Neural cell (in vitro differentiated cells): ENCODE measurements around the gene KIF21B. TPM values are rescaled to one million over a fixed set of nuclear protein-coding genes. Genes with fewer than 3 reads are reported as not detected.
A peak's percentile ranks its signal among the peaks of the same experiment; 100 is the strongest.

Experiments used
- H2AFZ ChIP-seq: fragments of 200-600, 300-800 bp; sonication (generic), shearing (Covaris generic); 2 replicates; pipeline ENCODE4 v1.6.0; 2014; ENCODE audit warnings: low read depth, mild to moderate bottlenecking, antibody characterized with exemption, low read length, moderate library complexity
- H3F3A ChIP-seq: fragments of 200-600 bp; shearing (Covaris generic); 2 replicates; pipeline ENCODE4 v1.6.1; 2016; ENCODE audit warnings: mild to moderate bottlenecking, moderate library complexity, mixed read lengths, antibody characterized with exemption, low read length; ENCODE audit not compliant: insufficient read depth, poor library complexity, severe bottlenecking
- H3K27ac ChIP-seq: fragments of 200-600, 300-800 bp; sonication (generic), shearing (Covaris generic); 2 replicates; pipeline ENCODE4 v1.5.1; 2014; ENCODE audit warnings: mild to moderate bottlenecking, low read length, moderate library complexity
- H3K27me3 ChIP-seq: fragments of 300-800, 200-600 bp; sonication (generic), shearing (Covaris generic); 2 replicates; pipeline ENCODE4 v1.6.0; 2014; ENCODE audit warnings: mild to moderate bottlenecking, low read depth, low read length, moderate library complexity; ENCODE audit not compliant: insufficient read depth
- H3K36me3 ChIP-seq: fragments of 300-800, 200-600 bp; sonication (generic), shearing (Covaris generic); 2 replicates; pipeline ENCODE4 v1.5.1; 2014; ENCODE audit warnings: mild to moderate bottlenecking, antibody characterized with exemption, low read length, moderate library complexity; ENCODE audit not compliant: insufficient read depth
- H3K4me2 ChIP-seq: fragments of 300-800, 200-600 bp; sonication (generic), shearing (Covaris generic); 2 replicates; pipeline ENCODE4 v1.6.0; 2014; ENCODE audit warnings: mild to moderate bottlenecking, low read length
- H3K4me3 ChIP-seq: fragments of 300-800, 200-600 bp; sonication (generic), shearing (Covaris generic); 2 replicates; pipeline ENCODE4 v1.5.1; 2014; ENCODE audit warnings: mild to moderate bottlenecking, low read length, moderate library complexity
- H3K79me2 ChIP-seq: fragments of 200-600 bp; shearing (Covaris generic); replicated peaks from 2 replicates; pipeline ENCODE4 v1.6.0; 2014; ENCODE audit warnings: mild to moderate bottlenecking, low read length, moderate library complexity; ENCODE audit not compliant: insufficient read depth
- H3K9ac ChIP-seq: fragments of 300-800, 200-600 bp; sonication (generic), shearing (Covaris generic); 2 replicates; pipeline ENCODE4 v1.6.1; 2016; ENCODE audit warnings: mild to moderate bottlenecking, low read length, mixed read lengths
- H3K9me2 ChIP-seq: fragments of 200-600 bp; shearing (Covaris generic); 2 replicates; pipeline ENCODE4 v1.6.1; 2016; ENCODE audit warnings: mild to moderate bottlenecking, low read length, mixed read lengths; ENCODE audit not compliant: insufficient read depth
- H3K9me3 ChIP-seq: fragments of 200-600, 300-800 bp; sonication (generic), shearing (Covaris generic); 2 replicates; pipeline ENCODE4 v1.6.1; 2016; ENCODE audit warnings: mild to moderate bottlenecking, mixed run types, low read length, moderate library complexity, mixed read lengths
- H4K20me1 ChIP-seq: fragments of 200-600 bp; shearing (Covaris generic); 2 replicates; pipeline ENCODE4 v1.6.1; 2016; ENCODE audit warnings: mild to moderate bottlenecking, mixed run types; ENCODE audit not compliant: insufficient read depth
- CTCF ChIP-seq: fragments of 450-650 bp; IDR thresholded peaks from 2 replicates; pipeline ENCODE4 v1.5.1; 2014; ENCODE audit warnings: antibody characterized with exemption, mild to moderate bottlenecking, moderate library complexity; ENCODE audit not compliant: poor library complexity, severe bottlenecking
- EP300 ChIP-seq: fragments of 450-650 bp; conservative IDR thresholded peaks from 2 replicates; pipeline ENCODE4 v1.6.1; 2014; ENCODE audit warnings: antibody characterized with exemption, mild to moderate bottlenecking, moderate library complexity; ENCODE audit not compliant: poor library complexity, severe bottlenecking
- EZH2 ChIP-seq: fragments of 200-600, 300-800 bp; shearing (Covaris generic), sonication (generic); IDR thresholded peaks from 2 replicates; pipeline ENCODE4 v1.6.1; 2014; ENCODE audit warnings: antibody characterized with exemption, low read length, borderline replicate concordance, mild to moderate bottlenecking; ENCODE audit not compliant: insufficient read depth, poor library complexity, severe bottlenecking
- MXI1 ChIP-seq: fragments of 450-650 bp; conservative IDR thresholded peaks from 2 replicates; pipeline ENCODE4 v1.6.1; 2014; ENCODE audit warnings: antibody characterized with exemption, mild to moderate bottlenecking; ENCODE audit not compliant: poor library complexity, severe bottlenecking
- POLR2AphosphoS5 ChIP-seq: IDR thresholded peaks from 2 replicates; pipeline ENCODE4 v1.6.1; 2012
- RAD21 ChIP-seq: fragments of 450-650 bp; conservative IDR thresholded peaks from 2 replicates; pipeline ENCODE4 v1.6.1; 2014; ENCODE audit warnings: antibody characterized with exemption, mild to moderate bottlenecking, moderate library complexity
- REST ChIP-seq: IDR thresholded peaks from 2 replicates; pipeline ENCODE4 v1.6.1; 2012; ENCODE audit warnings: borderline replicate concordance
- SMC3 ChIP-seq: fragments of 450-650 bp; conservative IDR thresholded peaks from 2 replicates; pipeline ENCODE4 v1.6.1; 2014; ENCODE audit warnings: antibody characterized with exemption, mild to moderate bottlenecking, moderate library complexity; ENCODE audit not compliant: poor library complexity
- TAF1 ChIP-seq: IDR thresholded peaks from 2 replicates; pipeline ENCODE4 v1.6.1; 2012; ENCODE audit warnings: low read depth
- polyA minus RNA-seq: library from RNA; depleted of rRNA, polyadenylated mRNA; stranded (reverse); fragments of >200 nt; gene quantifications from 2 replicates; pipeline ENCODE4 v1.2.3, GENCODE V29; 2014
- polyA plus RNA-seq: library from polyadenylated mRNA; depleted of rRNA; stranded (reverse); fragments of >200 nt; gene quantifications from 2 replicates; pipeline ENCODE4 v1.2.3, GENCODE V29; 2014

The KIF21B gene
- polyA plus RNA-seq (53.7 and 73.7 TPM in 2 replicates), polyA minus RNA-seq (268 and 273 TPM in 2 replicates)

- no peaks in the 10 kb centered on the region for H3K9me2 ChIP-seq
- H3K27ac ChIP-seq: peak within 1 kb of the TSS; percentile 95
- peaks cover 53% of the 10 kb centered on the region for H3K79me2 ChIP-seq
- H3K9ac ChIP-seq: peak within 1 kb of the TSS; percentile 98
- no peaks in the 10 kb centered on the region for H3K27me3 ChIP-seq
- H3F3A ChIP-seq: no peaks in the 10 kb centered on the region
- H3K4me3 ChIP-seq: peak within 1 kb of the TSS; percentile 97
- no peaks in the 10 kb centered on the region for H3K9me3 ChIP-seq
- H3K36me3 ChIP-seq: no peaks in the 10 kb centered on the region
- no peak within 1 kb of the TSS for H2AFZ ChIP-seq
- TF ChIP-seq TAF1: no peak
- TF ChIP-seq EP300: no peak
- no peak for TF ChIP-seq RAD21
- no peak for TF ChIP-seq EZH2
- TF ChIP-seq POLR2AphosphoS5: peak; percentile 88
- TF ChIP-seq SMC3: no peak
- TF ChIP-seq MXI1: peak; percentile 54
- no peak for TF ChIP-seq CTCF
- TF ChIP-seq REST: no peak
- H3K4me2 ChIP-seq: peak within 1 kb of the TSS; percentile 100
- peaks cover 20% of the 10 kb centered on the region for H4K20me1 ChIP-seq
Observed at GRCh38 chr1:201023517-201023902, at the start of gene KIF21B. Gene KIF21B (minus strand): TSS chr1:201023714. CDS start chr1:201023383, 331 bp downstream.

GRCh38 chr1:201072922-201073321, 49.4 kb upstream of the KIF21B start:
- H3K79me2 ChIP-seq: no peaks in the 10 kb centered on the region
- no peaks in the 10 kb centered on the region for H3F3A ChIP-seq
- H3K4me3 ChIP-seq: no peak overlapping the region
- no peaks in the 10 kb centered on the region for H3K27me3 ChIP-seq
- no peak overlapping the region for H3K27ac ChIP-seq
- H3K9me2 ChIP-seq: no peaks in the 10 kb centered on the region
- H4K20me1 ChIP-seq: no peaks in the 10 kb centered on the region
- no peak overlapping the region for H3K4me2 ChIP-seq
- no peaks in the 10 kb centered on the region for H3K36me3 ChIP-seq
- TF ChIP-seq SMC3: no peak
- TF ChIP-seq EZH2: no peak
- TF ChIP-seq POLR2AphosphoS5: no peak
- no peak for TF ChIP-seq EP300
- no peaks in the 10 kb centered on the region for H3K9me3 ChIP-seq
- H3K9ac ChIP-seq: no peak overlapping the region
- no peak overlapping the region for H2AFZ ChIP-seq

GRCh38 chr1:201072149-201072548, 48.6 kb upstream of the KIF21B start:
- Histone ChIP-seq H3F3A (no peaks in the 10 kb centered on the region), H3K9me3 (no peaks in the 10 kb centered on the region), H3K27me3 (no peaks in the 10 kb centered on the region), H3K4me2 (no peak overlapping the region), H3K36me3 (no peaks in the 10 kb centered on the region), H3K27ac (no peak overlapping the region), H3K9ac (no peak overlapping the region), H3K4me3 (no peak overlapping the region), H4K20me1 (no peaks in the 10 kb centered on the region), H3K79me2 (no peaks in the 10 kb centered on the region), H2AFZ (no peak overlapping the region), H3K9me2 (no peaks in the 10 kb centered on the region)
- TF ChIP-seq REST: no peak
- TF ChIP-seq SMC3: no peak
- TF ChIP-seq MXI1: no peak
- no peak for TF ChIP-seq EP300
- no peak for TF ChIP-seq CTCF
- no peak for TF ChIP-seq TAF1
- no peak for TF ChIP-seq POLR2AphosphoS5
- TF ChIP-seq EZH2: no peak
- no peak for TF ChIP-seq RAD21
